Spleen (tissue), 7 donors: ENCODE measurements around the gene RNF157.

Experiments
- CTCF ChIP-seq, 11 experiments: fragments of 200-600 bp in 7 of 11; fragments of 450-650 bp in 4 of 11; sonication (generic) in 4 of 11; IDR thresholded peaks in 8 of 11; conservative IDR thresholded peaks in 3 of 11; 1 replicate in 7 of 11; 2 replicates in 4 of 11; pipeline versions ENCODE4 v1.4.0 to v1.8.0; 2016 to 2021; ENCODE audit warnings: antibody characterized with exemption in 11 of 11, inconsistent platforms in 4 of 11, mild to moderate bottlenecking in 1 of 11
- POLR2A ChIP-seq, 3 donors: fragments of 450-650 bp; IDR thresholded peaks; one replicate each; pipeline ENCODE4 v1.5.1; 2017; ENCODE audit warnings: antibody characterized with exemption in 3 of 3, mild to moderate bottlenecking in 1 of 3
- donor health status: DM: no; HTN: no; CAD: no; lungs with moderate emphysema.
- donor health status: DM: no; HTN: no; CAD: no.
- donor health status: DM: no; HTN: no; CAD: no.

GRCh38 chr17:76173474-76173873 lies 66.8 kb downstream of the RNF157 start:
- no peak for TF ChIP-seq CTCF (IDR thresholded peaks at IDR 0.05 in 8 of 11, conservative IDR thresholded peaks at IDR 0.05 in 3 of 11)
- no peak for TF ChIP-seq POLR2A (IDR thresholded peaks at IDR 0.05)
